HEK293 (cell line): ENCODE measurements around the gene SEMG2.

ENCODE experiments used
- CTCF ChIA-PET: fragments of 350-600 bp; formaldehyde crosslinking; extraction: SDS; loops from one replicate; lab custom pipeline; 2021; ENCODE audit warnings: antibody characterized with exemption; lab: Yijun Ruan, JAX
- POLR2A ChIA-PET: fragments of 300-600 bp; formaldehyde crosslinking; extraction: SDS; loops from one replicate; lab custom pipeline; 2020; ENCODE audit warnings: antibody characterized with exemption, inconsistent platforms; lab: Yijun Ruan, JAX
- H3K27ac ChIP-seq: fragments of 200-500 bp; sonication (Bioruptor generic); 2 replicates; pipeline ENCODE4 v1.5.1; 2014; ENCODE audit warnings: low read depth, low read length, control low read depth, inconsistent platforms; ENCODE audit errors: extremely low read depth
- H3K36me3 ChIP-seq, 2 experiments: fragments of 200-500 bp in 1 of 2; sonication (Bioruptor generic) in 1 of 2; 1 replicate in 1 of 2; 2 replicates in 1 of 2; pipeline ENCODE4 v1.5.1; 2014 to 2017; ENCODE audit warnings: inconsistent platforms in 2 of 2, low read length in 2 of 2; ENCODE audit not compliant: control insufficient read depth in 2 of 2, insufficient read depth in 1 of 2
- H3K4me1 ChIP-seq: fragments of 200-500 bp; sonication (Bioruptor generic); 2 replicates; pipeline ENCODE4 v1.5.1; 2014; ENCODE audit warnings: mild to moderate bottlenecking, low read length, inconsistent platforms; ENCODE audit not compliant: control insufficient read depth, insufficient read depth
- H3K4me3 ChIP-seq: 2 replicates; pipeline ENCODE4 v1.5.1; 2011; ENCODE audit warnings: low read depth, mild to moderate bottlenecking, control low read depth, low read length, moderate library complexity
- H3K9me3 ChIP-seq: fragments of 200-500 bp; sonication (Bioruptor generic); 2 replicates; pipeline ENCODE4 v1.5.1; 2014; ENCODE audit warnings: low read depth, low read length, inconsistent platforms; ENCODE audit not compliant: control insufficient read depth, insufficient read depth
- BCL11A ChIP-seq: fragments of 450-650 bp; formaldehyde crosslinking; IDR thresholded peaks from 2 replicates; pipeline ENCODE4 v1.5.1; 2016; ENCODE audit warnings: low read depth, missing biosample characterization, missing genetic modification characterization
- IKZF3 ChIP-seq: fragments of 450-650 bp; IDR thresholded peaks from 2 replicates; pipeline ENCODE4 v1.5.0; 2018; ENCODE audit warnings: missing biosample characterization, mild to moderate bottlenecking, missing genetic modification characterization, moderate library complexity
- KLF7 ChIP-seq: fragments of 450-650 bp; formaldehyde crosslinking; IDR thresholded peaks from 2 replicates; pipeline ENCODE4 v1.5.1; 2016; ENCODE audit warnings: missing biosample characterization, missing genetic modification characterization, borderline replicate concordance
- MEIS1 ChIP-seq: sonication (generic); formaldehyde crosslinking; IDR thresholded peaks from 2 replicates; pipeline ENCODE4 v1.8.1; 2022; ENCODE audit warnings: missing genetic modification reagents, mild to moderate bottlenecking, borderline replicate concordance
- PRDM1 ChIP-seq: fragments of 450-650 bp; formaldehyde crosslinking; IDR thresholded peaks from 2 replicates; pipeline ENCODE4; 2016; ENCODE audit warnings: missing biosample characterization, missing genetic modification characterization
- TCF7L2 ChIP-seq: IDR thresholded peaks from 2 replicates; pipeline ENCODE4 v1.6.1; 2011; ENCODE audit warnings: low read depth, mild to moderate bottlenecking, inconsistent platforms, low read length, moderate library complexity, borderline replicate concordance
- ZFP41 ChIP-seq: fragments of 450-650 bp; formaldehyde crosslinking; IDR thresholded peaks from 2 replicates; pipeline ENCODE4 v1.5.1; 2016; ENCODE audit warnings: missing biosample characterization, missing genetic modification characterization, borderline replicate concordance
- ZFP69B ChIP-seq: fragments of 450-650 bp; formaldehyde crosslinking; IDR thresholded peaks from 2 replicates; pipeline ENCODE4 v1.5.1; 2016; ENCODE audit warnings: missing biosample characterization, missing genetic modification characterization
- ZIC2 ChIP-seq: fragments of 450-650 bp; formaldehyde crosslinking; IDR thresholded peaks from 2 replicates; pipeline ENCODE4 v1.5.1; 2016; ENCODE audit warnings: missing biosample characterization, missing genetic modification characterization
- ZNF10 ChIP-seq: fragments of 450-650 bp; formaldehyde crosslinking; IDR thresholded peaks from 2 replicates; pipeline ENCODE4 v1.5.1; 2017; ENCODE audit warnings: missing biosample characterization, missing genetic modification characterization
- ZNF121 ChIP-seq: fragments of 450-650 bp; formaldehyde crosslinking; IDR thresholded peaks from 2 replicates; pipeline ENCODE4 v1.5.1; 2016; ENCODE audit warnings: missing biosample characterization, missing genetic modification characterization
- ZNF140 ChIP-seq: fragments of 450-650 bp; formaldehyde crosslinking; IDR thresholded peaks from 2 replicates; pipeline ENCODE4 v1.5.1; 2016; ENCODE audit warnings: missing biosample characterization, missing genetic modification characterization
- ZNF146 ChIP-seq: fragments of 450-650 bp; formaldehyde crosslinking; IDR thresholded peaks from 2 replicates; pipeline ENCODE4 v1.5.1; 2016; ENCODE audit warnings: missing biosample characterization, missing genetic modification characterization
- ZNF155 ChIP-seq: fragments of 450-650 bp; formaldehyde crosslinking; IDR thresholded peaks from 2 replicates; pipeline ENCODE4 v1.5.1; 2016; ENCODE audit warnings: missing biosample characterization, missing genetic modification characterization
- ZNF169 ChIP-seq: fragments of 450-650 bp; formaldehyde crosslinking; IDR thresholded peaks from 2 replicates; pipeline ENCODE4 v1.5.1; 2016; ENCODE audit warnings: missing biosample characterization, missing genetic modification characterization
- ZNF175 ChIP-seq: fragments of 450-650 bp; formaldehyde crosslinking; IDR thresholded peaks from 2 replicates; pipeline ENCODE4 v1.5.1; 2016; ENCODE audit warnings: missing biosample characterization, missing genetic modification characterization
- ZNF24 ChIP-seq: fragments of 450-650 bp; formaldehyde crosslinking; IDR thresholded peaks from 2 replicates; pipeline ENCODE4 v1.5.1; 2016; ENCODE audit warnings: missing biosample characterization, missing genetic modification characterization
- ZNF354C ChIP-seq: fragments of 450-650 bp; formaldehyde crosslinking; IDR thresholded peaks from 2 replicates; pipeline ENCODE4 v1.5.1; 2016; ENCODE audit warnings: missing biosample characterization, missing genetic modification characterization, low read depth, borderline replicate concordance
- ZNF394 ChIP-seq: fragments of 450-650 bp; formaldehyde crosslinking; IDR thresholded peaks from 2 replicates; pipeline ENCODE4 v1.5.1; 2016; ENCODE audit warnings: missing biosample characterization, missing genetic modification characterization, mild to moderate bottlenecking, moderate library complexity, borderline replicate concordance
- ZNF404 ChIP-seq: fragments of 450-650 bp; formaldehyde crosslinking; IDR thresholded peaks from 2 replicates; pipeline ENCODE4 v1.5.1; 2017; ENCODE audit warnings: missing biosample characterization, missing genetic modification characterization
- ZNF433 ChIP-seq: fragments of 450-650 bp; formaldehyde crosslinking; IDR thresholded peaks from 2 replicates; pipeline ENCODE4 v1.5.1; 2016; ENCODE audit warnings: missing biosample characterization, missing genetic modification characterization, low read depth
- ZNF521 ChIP-seq: fragments of 450-650 bp; formaldehyde crosslinking; IDR thresholded peaks from 2 replicates; pipeline ENCODE4 v1.5.1; 2017; ENCODE audit warnings: missing biosample characterization, mild to moderate bottlenecking, missing genetic modification characterization
- ZNF629 ChIP-seq: fragments of 450-650 bp; formaldehyde crosslinking; IDR thresholded peaks from 2 replicates; pipeline ENCODE4 v1.5.1; 2017; ENCODE audit warnings: missing biosample characterization, missing genetic modification characterization
- ZNF701 ChIP-seq: fragments of 450-650 bp; formaldehyde crosslinking; IDR thresholded peaks from 2 replicates; pipeline ENCODE4 v1.5.1; 2016; ENCODE audit warnings: missing biosample characterization, missing genetic modification characterization
- ZNF747 ChIP-seq: fragments of 450-650 bp; formaldehyde crosslinking; IDR thresholded peaks from 2 replicates; pipeline ENCODE4 v1.5.1; 2016; ENCODE audit warnings: missing biosample characterization, missing genetic modification characterization
- ZNF776 ChIP-seq: fragments of 450-650 bp; formaldehyde crosslinking; IDR thresholded peaks from 2 replicates; pipeline ENCODE4 v1.5.0; 2017; ENCODE audit warnings: missing biosample characterization, missing genetic modification characterization, borderline replicate concordance
- ZNF837 ChIP-seq: fragments of 450-650 bp; formaldehyde crosslinking; IDR thresholded peaks from 2 replicates; pipeline ENCODE4 v1.5.1; 2016; ENCODE audit warnings: missing biosample characterization, missing genetic modification characterization
- ZSCAN23 ChIP-seq: fragments of 450-650 bp; formaldehyde crosslinking; IDR thresholded peaks from 2 replicates; pipeline ENCODE4 v1.5.1; 2016; ENCODE audit warnings: missing biosample characterization, missing genetic modification characterization
- TF ChIP-seq, protein P1 (sequence below): fragments of 450-650 bp; formaldehyde crosslinking; IDR thresholded peaks from 2 replicates; pipeline ENCODE4 v1.5.1; 2017; ENCODE audit warnings: missing biosample characterization, missing genetic modification characterization
- TF ChIP-seq, protein P2 (sequence below): fragments of 450-650 bp; formaldehyde crosslinking; IDR thresholded peaks from 2 replicates; pipeline ENCODE4 v1.5.1; 2016; ENCODE audit warnings: missing biosample characterization, missing genetic modification characterization
- TF ChIP-seq, protein P3 (sequence below): fragments of 450-650 bp; formaldehyde crosslinking; IDR thresholded peaks from 2 replicates; pipeline ENCODE4 v1.5.1; 2016; ENCODE audit warnings: missing biosample characterization, missing genetic modification characterization
- TF ChIP-seq, protein P4 (sequence below): fragments of 450-650 bp; formaldehyde crosslinking; IDR thresholded peaks from 2 replicates; pipeline ENCODE4 v1.5.1; 2016; ENCODE audit warnings: missing biosample characterization, missing genetic modification characterization, borderline replicate concordance
- TF ChIP-seq, protein P5 (sequence below): fragments of 450-650 bp; formaldehyde crosslinking; IDR thresholded peaks from 2 replicates; pipeline ENCODE4 v1.5.1; 2016; ENCODE audit warnings: missing biosample characterization, missing genetic modification characterization
- TF ChIP-seq, protein P6 (sequence below): fragments of 450-650 bp; formaldehyde crosslinking; IDR thresholded peaks from 2 replicates; pipeline ENCODE4 v1.5.1; 2017; ENCODE audit warnings: missing biosample characterization, missing genetic modification characterization

Gene SEMG2

DNA sequence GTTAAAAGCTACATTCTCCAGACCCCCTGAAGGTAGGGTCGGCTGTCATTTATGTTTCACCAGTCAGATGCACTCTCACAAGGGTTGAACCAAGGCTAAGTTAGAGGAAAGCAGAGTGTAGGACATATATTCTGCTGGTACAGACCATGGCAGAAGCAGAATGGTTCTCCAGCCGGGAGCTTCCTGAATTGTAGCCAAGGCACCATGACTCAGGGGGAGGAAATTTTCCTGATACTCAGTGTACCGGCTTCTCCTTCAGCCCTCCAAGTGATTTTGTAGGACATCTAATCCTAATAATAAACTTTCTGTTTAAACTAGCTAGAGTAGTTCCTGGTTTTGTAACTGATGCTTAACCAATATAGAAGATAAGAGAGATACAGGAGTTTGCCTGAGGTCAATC lies 47.4 kb downstream of the SEMG2 start:
- POLR2A ChIA-PET: no interaction called here
- CTCF ChIA-PET: interaction anchor here (1.2 to 1.4 kb wide), 2 partner anchors 13 to 23 kb away, joined by 3 to 10 read pairs; no protein-coding TSS in a partner anchor

DNA sequence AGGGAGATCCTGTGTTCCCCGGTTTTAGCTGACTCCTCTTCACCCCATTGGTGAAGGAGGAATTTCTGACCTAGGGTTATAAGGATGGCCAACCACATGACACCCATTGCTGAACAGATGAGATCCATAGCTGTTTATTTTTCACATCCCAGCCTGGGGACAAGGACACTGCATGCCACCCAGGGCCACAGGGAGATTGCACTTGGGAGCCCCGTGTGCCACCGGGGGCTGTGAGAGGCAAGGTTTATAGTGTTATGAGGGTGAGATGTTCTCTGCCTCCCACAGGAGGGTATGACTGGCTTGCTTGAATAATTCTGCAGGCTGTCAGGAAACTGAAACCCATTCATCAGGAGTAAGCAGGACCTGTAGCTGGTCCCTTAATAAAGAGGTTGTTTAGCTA lies 47.9 kb downstream of the SEMG2 start:
- H3K4me1 ChIP-seq: no peaks in the 10 kb centered on the region
- TF ChIP-seq ZIC2 (tag by site-specific recombination) (no peak), ZNF146 (no peak), ZNF776 (tag by site-specific recombination) (no peak), ZNF394 (tag by site-specific recombination) (no peak), MEIS1 (CRISPR knock-in tag) (no peak), ZNF747 (tag by site-specific recombination) (no peak), TCF7L2 (no peak), KLF7 (no peak), IKZF3 (tag by site-specific recombination) (no peak), ZFP69B (tag by site-specific recombination) (no peak), ZNF701 (no peak), ZNF354C (tag by site-specific recombination) (no peak)
- TF ChIP-seq, protein P1, sequence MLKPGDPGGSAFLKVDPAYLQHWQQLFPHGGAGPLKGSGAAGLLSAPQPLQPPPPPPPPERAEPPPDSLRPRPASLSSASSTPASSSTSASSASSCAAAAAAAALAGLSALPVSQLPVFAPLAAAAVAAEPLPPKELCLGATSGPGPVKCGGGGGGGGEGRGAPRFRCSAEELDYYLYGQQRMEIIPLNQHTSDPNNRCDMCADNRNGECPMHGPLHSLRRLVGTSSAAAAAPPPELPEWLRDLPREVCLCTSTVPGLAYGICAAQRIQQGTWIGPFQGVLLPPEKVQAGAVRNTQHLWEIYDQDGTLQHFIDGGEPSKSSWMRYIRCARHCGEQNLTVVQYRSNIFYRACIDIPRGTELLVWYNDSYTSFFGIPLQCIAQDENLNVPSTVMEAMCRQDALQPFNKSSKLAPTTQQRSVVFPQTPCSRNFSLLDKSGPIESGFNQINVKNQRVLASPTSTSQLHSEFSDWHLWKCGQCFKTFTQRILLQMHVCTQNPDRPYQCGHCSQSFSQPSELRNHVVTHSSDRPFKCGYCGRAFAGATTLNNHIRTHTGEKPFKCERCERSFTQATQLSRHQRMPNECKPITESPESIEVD (tag by site-specific recombination): no peak
- TF ChIP-seq, protein P2, sequence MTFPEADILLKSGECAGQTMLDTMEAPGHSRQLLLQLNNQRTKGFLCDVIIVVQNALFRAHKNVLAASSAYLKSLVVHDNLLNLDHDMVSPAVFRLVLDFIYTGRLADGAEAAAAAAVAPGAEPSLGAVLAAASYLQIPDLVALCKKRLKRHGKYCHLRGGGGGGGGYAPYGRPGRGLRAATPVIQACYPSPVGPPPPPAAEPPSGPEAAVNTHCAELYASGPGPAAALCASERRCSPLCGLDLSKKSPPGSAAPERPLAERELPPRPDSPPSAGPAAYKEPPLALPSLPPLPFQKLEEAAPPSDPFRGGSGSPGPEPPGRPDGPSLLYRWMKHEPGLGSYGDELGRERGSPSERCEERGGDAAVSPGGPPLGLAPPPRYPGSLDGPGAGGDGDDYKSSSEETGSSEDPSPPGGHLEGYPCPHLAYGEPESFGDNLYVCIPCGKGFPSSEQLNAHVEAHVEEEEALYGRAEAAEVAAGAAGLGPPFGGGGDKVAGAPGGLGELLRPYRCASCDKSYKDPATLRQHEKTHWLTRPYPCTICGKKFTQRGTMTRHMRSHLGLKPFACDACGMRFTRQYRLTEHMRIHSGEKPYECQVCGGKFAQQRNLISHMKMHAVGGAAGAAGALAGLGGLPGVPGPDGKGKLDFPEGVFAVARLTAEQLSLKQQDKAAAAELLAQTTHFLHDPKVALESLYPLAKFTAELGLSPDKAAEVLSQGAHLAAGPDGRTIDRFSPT (tag by site-specific recombination): no peak

More for the DNA sequence above, 47.4 kb downstream of the SEMG2 start:
- Histone ChIP-seq H3K9me3 (no peaks in the 10 kb centered on the region), H3K4me3 (no peak overlapping the region), H3K4me1 (no peaks in the 10 kb centered on the region), H3K36me3 (no peaks in the 10 kb centered on the region), H3K27ac (no peak overlapping the region)
- no peak for TF ChIP-seq ZNF140 (tag by site-specific recombination)
- TF ChIP-seq, protein P3, sequence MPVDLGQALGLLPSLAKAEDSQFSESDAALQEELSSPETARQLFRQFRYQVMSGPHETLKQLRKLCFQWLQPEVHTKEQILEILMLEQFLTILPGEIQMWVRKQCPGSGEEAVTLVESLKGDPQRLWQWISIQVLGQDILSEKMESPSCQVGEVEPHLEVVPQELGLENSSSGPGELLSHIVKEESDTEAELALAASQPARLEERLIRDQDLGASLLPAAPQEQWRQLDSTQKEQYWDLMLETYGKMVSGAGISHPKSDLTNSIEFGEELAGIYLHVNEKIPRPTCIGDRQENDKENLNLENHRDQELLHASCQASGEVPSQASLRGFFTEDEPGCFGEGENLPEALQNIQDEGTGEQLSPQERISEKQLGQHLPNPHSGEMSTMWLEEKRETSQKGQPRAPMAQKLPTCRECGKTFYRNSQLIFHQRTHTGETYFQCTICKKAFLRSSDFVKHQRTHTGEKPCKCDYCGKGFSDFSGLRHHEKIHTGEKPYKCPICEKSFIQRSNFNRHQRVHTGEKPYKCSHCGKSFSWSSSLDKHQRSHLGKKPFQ (tag by site-specific recombination): no peak
- TF ChIP-seq ZNF24 (tag by site-specific recombination): no peak
- TF ChIP-seq ZNF404 (tag by site-specific recombination): no peak
- TF ChIP-seq ZNF629 (tag by site-specific recombination): no peak
- TF ChIP-seq ZNF155 (tag by site-specific recombination): no peak
- TF ChIP-seq, protein P4, sequence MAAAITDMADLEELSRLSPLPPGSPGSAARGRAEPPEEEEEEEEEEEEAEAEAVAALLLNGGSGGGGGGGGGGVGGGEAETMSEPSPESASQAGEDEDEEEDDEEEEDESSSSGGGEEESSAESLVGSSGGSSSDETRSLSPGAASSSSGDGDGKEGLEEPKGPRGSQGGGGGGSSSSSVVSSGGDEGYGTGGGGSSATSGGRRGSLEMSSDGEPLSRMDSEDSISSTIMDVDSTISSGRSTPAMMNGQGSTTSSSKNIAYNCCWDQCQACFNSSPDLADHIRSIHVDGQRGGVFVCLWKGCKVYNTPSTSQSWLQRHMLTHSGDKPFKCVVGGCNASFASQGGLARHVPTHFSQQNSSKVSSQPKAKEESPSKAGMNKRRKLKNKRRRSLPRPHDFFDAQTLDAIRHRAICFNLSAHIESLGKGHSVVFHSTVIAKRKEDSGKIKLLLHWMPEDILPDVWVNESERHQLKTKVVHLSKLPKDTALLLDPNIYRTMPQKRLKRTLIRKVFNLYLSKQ (tag by site-specific recombination): no peak
- TF ChIP-seq, protein P5, sequence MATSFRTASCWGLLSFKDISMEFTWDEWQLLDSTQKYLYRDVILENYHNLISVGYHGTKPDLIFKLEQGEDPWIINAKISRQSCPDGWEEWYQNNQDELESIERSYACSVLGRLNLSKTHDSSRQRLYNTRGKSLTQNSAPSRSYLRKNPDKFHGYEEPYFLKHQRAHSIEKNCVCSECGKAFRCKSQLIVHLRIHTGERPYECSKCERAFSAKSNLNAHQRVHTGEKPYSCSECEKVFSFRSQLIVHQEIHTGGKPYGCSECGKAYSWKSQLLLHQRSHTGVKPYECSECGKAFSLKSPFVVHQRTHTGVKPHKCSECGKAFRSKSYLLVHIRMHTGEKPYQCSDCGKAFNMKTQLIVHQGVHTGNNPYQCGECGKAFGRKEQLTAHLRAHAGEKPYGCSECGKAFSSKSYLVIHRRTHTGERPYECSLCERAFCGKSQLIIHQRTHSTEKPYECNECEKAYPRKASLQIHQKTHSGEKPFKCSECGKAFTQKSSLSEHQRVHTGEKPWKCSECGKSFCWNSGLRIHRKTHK: no peak
- TF ChIP-seq ZNF121 (tag by site-specific recombination): no peak
- no peak for TF ChIP-seq ZNF521 (tag by site-specific recombination)
- TF ChIP-seq ZFP41 (tag by site-specific recombination): no peak
- TF ChIP-seq ZNF433 (tag by site-specific recombination): no peak
- TF ChIP-seq, protein P6, sequence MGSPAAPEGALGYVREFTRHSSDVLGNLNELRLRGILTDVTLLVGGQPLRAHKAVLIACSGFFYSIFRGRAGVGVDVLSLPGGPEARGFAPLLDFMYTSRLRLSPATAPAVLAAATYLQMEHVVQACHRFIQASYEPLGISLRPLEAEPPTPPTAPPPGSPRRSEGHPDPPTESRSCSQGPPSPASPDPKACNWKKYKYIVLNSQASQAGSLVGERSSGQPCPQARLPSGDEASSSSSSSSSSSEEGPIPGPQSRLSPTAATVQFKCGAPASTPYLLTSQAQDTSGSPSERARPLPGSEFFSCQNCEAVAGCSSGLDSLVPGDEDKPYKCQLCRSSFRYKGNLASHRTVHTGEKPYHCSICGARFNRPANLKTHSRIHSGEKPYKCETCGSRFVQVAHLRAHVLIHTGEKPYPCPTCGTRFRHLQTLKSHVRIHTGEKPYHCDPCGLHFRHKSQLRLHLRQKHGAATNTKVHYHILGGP: no peak
- TF ChIP-seq ZNF837 (tag by site-specific recombination): no peak
- no peak for TF ChIP-seq BCL11A (tag by site-specific recombination)
- TF ChIP-seq ZNF10 (tag by site-specific recombination): no peak
- TF ChIP-seq ZSCAN23: no peak
- TF ChIP-seq ZNF169: no peak
- TF ChIP-seq PRDM1 (tag by site-specific recombination): no peak
- no peak for TF ChIP-seq ZNF175 (tag by site-specific recombination)

More for the DNA sequence above, 47.9 kb downstream of the SEMG2 start:
- ChIA-PET POLR2A (no interaction called here), CTCF (interaction anchor here (1.2 to 1.4 kb wide), 2 partner anchors 13 to 22 kb away, joined by 3 to 10 read pairs; no protein-coding TSS in a partner anchor)
- Histone ChIP-seq H3K9me3 (no peaks in the 10 kb centered on the region), H3K4me3 (no peak overlapping the region), H3K27ac (no peak overlapping the region), H3K36me3 (no peaks in the 10 kb centered on the region)
